ENCODE results near the gene WNT8B. TPM values are rescaled to one million over a fixed set of nuclear protein-coding genes. Genes with fewer than 3 reads are reported as not detected.

The WNT8B gene
- total RNA-seq, 1 experiment from 2014 or later = not detected

- TF ChIP-seq, protein P1, sequence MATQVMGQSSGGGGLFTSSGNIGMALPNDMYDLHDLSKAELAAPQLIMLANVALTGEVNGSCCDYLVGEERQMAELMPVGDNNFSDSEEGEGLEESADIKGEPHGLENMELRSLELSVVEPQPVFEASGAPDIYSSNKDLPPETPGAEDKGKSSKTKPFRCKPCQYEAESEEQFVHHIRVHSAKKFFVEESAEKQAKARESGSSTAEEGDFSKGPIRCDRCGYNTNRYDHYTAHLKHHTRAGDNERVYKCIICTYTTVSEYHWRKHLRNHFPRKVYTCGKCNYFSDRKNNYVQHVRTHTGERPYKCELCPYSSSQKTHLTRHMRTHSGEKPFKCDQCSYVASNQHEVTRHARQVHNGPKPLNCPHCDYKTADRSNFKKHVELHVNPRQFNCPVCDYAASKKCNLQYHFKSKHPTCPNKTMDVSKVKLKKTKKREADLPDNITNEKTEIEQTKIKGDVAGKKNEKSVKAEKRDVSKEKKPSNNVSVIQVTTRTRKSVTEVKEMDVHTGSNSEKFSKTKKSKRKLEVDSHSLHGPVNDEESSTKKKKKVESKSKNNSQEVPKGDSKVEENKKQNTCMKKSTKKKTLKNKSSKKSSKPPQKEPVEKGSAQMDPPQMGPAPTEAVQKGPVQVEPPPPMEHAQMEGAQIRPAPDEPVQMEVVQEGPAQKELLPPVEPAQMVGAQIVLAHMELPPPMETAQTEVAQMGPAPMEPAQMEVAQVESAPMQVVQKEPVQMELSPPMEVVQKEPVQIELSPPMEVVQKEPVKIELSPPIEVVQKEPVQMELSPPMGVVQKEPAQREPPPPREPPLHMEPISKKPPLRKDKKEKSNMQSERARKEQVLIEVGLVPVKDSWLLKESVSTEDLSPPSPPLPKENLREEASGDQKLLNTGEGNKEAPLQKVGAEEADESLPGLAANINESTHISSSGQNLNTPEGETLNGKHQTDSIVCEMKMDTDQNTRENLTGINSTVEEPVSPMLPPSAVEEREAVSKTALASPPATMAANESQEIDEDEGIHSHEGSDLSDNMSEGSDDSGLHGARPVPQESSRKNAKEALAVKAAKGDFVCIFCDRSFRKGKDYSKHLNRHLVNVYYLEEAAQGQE (IDR thresholded peaks at IDR 0.05; ENCODE audit: insufficient read depth in 1 of 2, low read depth in 2 of 2, low read length in 1 of 2) = no peak
- TF ChIP-seq POLR2AphosphoS5 (IDR thresholded peaks at IDR 0.05; ENCODE audit: low read depth, low read length) = no peak
Observed at GRCh38 chr10:100496567-100496966, 33.8 kb downstream of the WNT8B start.

DNA sequence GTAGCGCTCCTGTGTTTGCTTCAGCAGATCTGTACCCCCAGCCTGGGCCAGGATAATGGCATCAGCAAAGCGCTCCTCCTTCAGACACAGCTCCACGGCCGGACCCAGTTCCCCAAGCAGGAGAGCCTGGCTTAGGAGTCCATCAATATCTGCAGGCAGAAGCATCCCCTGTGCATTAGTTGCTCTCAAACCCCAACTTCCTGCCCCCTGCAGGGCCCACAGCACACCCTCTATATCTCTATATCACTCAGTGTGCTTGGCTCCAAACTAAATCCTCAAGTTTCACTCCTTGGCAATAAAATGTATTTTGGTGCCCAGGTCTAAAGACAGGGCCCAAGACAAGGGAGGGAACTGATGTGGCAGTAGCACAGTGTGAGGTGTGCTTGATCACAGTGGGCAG lies 35.2 kb downstream of the WNT8B start:
- no TSS peak for BruUV-seq (replicated peaks)
- intact Hi-C loops (cut with micrococcal nuclease; ENCODE audit: unreplicated experiment) = no loop called here
- Histone ChIP-seq H3K4me1 (ENCODE audit: control insufficient read depth, insufficient read depth, low read length) (no peaks in the 10 kb centered on the region), H3K27me3 (ENCODE audit: control insufficient read depth, insufficient read depth, low read length) (no peaks in the 10 kb centered on the region), H3K4me3 (ENCODE audit: low read depth in 2 of 2, low read length in 2 of 2) (no peak overlapping the region), H3K9me3 (ENCODE audit: control insufficient read depth, insufficient read depth, low read depth, low read length) (no peaks in the 10 kb centered on the region), H3K27ac (ENCODE audit: low read length) (no peak overlapping the region), H3K36me3 (ENCODE audit: control insufficient read depth, insufficient read depth, low read length) (no peaks in the 10 kb centered on the region)
- CTCF ChIA-PET = interaction anchor here (0.6 kb wide), 1 partner anchor 68 kb away, joined by 6 read pairs; no protein-coding TSS in a partner anchor
- in situ Hi-C loops (cut with HindIII; ENCODE audit: low pct_unique_long_range_greater_than_20kb, low sequenced_read_pairs) = no loop called here
- TF ChIP-seq TCF7L2 (IDR thresholded peaks at IDR 0.05; ENCODE audit: low read depth, low read length) = no peak
- TF ChIP-seq POLR2AphosphoS5 (IDR thresholded peaks at IDR 0.05; ENCODE audit: low read depth, low read length) = no peak
- TF ChIP-seq, protein P1 (IDR thresholded peaks at IDR 0.05; ENCODE audit: insufficient read depth in 1 of 2, low read depth in 2 of 2, low read length in 1 of 2) = no peak
- no peak for TF ChIP-seq CTCF (IDR thresholded peaks at IDR 0.05)
- no peak for TF ChIP-seq SIN3A (IDR thresholded peaks at IDR 0.05; ENCODE audit: borderline replicate concordance, insufficient read depth, low read depth, low read length)
- ATAC-seq (no peak), DNase-seq (ENCODE audit: low read depth, low spot score) (no peak)
- POLR2A ChIA-PET = interaction anchor here (0.6 kb wide), 1 partner anchor 44 kb away, joined by 3 read pairs; no protein-coding TSS in a partner anchor

More at GRCh38 chr10:100496567-100496966, 33.8 kb downstream of the WNT8B start:
- Histone ChIP-seq H3K9me3 (ENCODE audit: control insufficient read depth, insufficient read depth, low read depth, low read length) (no peaks in the 10 kb centered on the region), H3K4me3 (ENCODE audit: low read depth in 2 of 2, low read length in 2 of 2) (no peak overlapping the region), H3K27ac (ENCODE audit: low read length) (no peak overlapping the region), H3K36me3 (ENCODE audit: control insufficient read depth, insufficient read depth, low read length) (no peaks in the 10 kb centered on the region), H3K27me3 (ENCODE audit: control insufficient read depth, insufficient read depth, low read length) (no peaks in the 10 kb centered on the region), H3K4me1 (ENCODE audit: control insufficient read depth, insufficient read depth, low read length) (no peaks in the 10 kb centered on the region)
- in situ Hi-C loops (cut with HindIII; ENCODE audit: low pct_unique_long_range_greater_than_20kb, low sequenced_read_pairs) = no loop called here
- intact Hi-C loops (cut with micrococcal nuclease; ENCODE audit: unreplicated experiment) = no loop called here
- no TSS peak for BruUV-seq (replicated peaks)
- CTCF ChIA-PET = interaction anchor here (0.8 to 3.1 kb wide), 2 partner anchors 14 to 22 kb away, joined by 3 to 10 read pairs; no protein-coding TSS in a partner anchor
- POLR2A ChIA-PET = no interaction called here
- no peak for ATAC-seq
- no peak for DNase-seq (ENCODE audit: low read depth, low spot score)

Measured in Panc1 (cell line).